ENCODE results near the gene ATP1B2. TPM values are rescaled to one million over a fixed set of nuclear protein-coding genes. Genes with fewer than 3 reads are reported as not detected.

Gene ATP1B2
- total and polyA plus RNA-seq, 9 of the 15 experiments (the other 6 are each of a cell fraction or from before 2014, with no cell fraction given): 0.23 to 6.0 (median 0.99) TPM

DNA sequence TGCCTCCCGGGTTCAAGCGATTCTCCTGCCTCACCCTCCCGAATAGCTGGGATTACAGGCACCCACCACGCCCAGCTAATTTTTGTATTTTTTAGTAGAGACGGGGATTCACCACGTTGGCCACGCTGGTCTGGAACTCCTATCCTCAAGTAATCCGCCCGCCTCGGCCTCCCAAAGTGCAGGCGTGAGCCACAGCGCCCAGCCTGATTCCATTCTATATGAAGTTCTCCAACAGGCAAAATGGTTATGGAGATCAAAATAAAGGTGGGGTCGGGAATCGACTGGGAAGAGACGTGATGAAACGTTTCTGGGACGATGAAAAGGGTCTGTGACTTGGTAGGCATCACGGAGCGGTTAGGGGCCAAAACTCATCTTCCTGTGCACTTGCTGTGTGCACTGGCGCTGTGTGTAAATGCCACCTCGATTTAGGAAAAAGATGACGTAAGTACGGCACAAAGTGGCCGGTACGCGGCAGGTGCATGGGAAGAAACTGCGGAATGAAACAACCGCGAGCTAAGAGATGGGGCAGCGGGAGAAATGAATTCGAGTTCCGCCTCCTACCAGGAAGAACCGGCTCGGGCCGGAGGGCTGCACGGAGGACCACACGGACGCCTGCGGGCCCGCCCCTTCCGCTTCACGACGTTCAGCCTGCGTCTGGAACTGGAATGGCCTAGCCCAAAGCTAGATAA lies 35.0 kb downstream of the ATP1B2 start (continued):
- TF ChIP-seq, protein P1, sequence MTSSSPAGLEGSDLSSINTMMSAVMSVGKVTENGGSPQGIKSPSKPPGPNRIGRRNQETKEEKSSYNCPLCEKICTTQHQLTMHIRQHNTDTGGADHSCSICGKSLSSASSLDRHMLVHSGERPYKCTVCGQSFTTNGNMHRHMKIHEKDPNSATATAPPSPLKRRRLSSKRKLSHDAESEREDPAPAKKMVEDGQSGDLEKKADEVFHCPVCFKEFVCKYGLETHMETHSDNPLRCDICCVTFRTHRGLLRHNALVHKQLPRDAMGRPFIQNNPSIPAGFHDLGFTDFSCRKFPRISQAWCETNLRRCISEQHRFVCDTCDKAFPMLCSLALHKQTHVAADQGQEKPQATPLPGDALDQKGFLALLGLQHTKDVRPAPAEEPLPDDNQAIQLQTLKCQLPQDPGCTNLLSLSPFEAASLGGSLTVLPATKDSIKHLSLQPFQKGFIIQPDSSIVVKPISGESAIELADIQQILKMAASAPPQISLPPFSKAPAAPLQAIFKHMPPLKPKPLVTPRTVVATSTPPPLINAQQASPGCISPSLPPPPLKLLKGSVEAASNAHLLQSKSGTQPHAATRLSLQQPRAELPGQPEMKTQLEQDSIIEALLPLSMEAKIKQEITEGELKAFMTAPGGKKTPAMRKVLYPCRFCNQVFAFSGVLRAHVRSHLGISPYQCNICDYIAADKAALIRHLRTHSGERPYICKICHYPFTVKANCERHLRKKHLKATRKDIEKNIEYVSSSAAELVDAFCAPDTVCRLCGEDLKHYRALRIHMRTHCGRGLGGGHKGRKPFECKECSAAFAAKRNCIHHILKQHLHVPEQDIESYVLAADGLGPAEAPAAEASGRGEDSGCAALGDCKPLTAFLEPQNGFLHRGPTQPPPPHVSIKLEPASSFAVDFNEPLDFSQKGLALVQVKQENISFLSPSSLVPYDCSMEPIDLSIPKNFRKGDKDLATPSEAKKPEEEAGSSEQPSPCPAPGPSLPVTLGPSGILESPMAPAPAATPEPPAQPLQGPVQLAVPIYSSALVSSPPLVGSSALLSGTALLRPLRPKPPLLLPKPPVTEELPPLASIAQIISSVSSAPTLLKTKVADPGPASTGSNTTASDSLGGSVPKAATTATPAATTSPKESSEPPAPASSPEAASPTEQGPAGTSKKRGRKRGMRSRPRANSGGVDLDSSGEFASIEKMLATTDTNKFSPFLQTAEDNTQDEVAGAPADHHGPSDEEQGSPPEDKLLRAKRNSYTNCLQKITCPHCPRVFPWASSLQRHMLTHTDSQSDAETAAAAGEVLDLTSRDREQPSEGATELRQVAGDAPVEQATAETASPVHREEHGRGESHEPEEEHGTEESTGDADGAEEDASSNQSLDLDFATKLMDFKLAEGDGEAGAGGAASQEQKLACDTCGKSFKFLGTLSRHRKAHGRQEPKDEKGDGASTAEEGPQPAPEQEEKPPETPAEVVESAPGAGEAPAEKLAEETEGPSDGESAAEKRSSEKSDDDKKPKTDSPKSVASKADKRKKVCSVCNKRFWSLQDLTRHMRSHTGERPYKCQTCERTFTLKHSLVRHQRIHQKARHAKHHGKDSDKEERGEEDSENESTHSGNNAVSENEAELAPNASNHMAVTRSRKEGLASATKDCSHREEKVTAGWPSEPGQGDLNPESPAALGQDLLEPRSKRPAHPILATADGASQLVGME (CRISPR knock-in tag; IDR thresholded peaks at IDR 0.05): no peak
- TF ChIP-seq MAZ (CRISPR knock-in tag; conservative IDR thresholded peaks at IDR 0.05 in 1 of 2, IDR thresholded peaks at IDR 0.05 in 1 of 2) (peak in 1 of 2 experiments; percentile 6; a peak in 1 of 4 replicates), ZNF134 (CRISPR knock-in tag; conservative IDR thresholded peaks at IDR 0.05) (no peak), HDAC1 (IDR thresholded peaks at IDR 0.05) (no peak), ZNF133 (CRISPR knock-in tag; IDR thresholded peaks at IDR 0.05) (no peak), POLR3A (IDR thresholded peaks at IDR 0.05; ENCODE audit: borderline replicate concordance, extremely low read depth, insufficient read depth, insufficient read length) (no peak), SMC3 (conservative IDR thresholded peaks at IDR 0.05; ENCODE audit: insufficient read depth, low read depth, low read length) (no peak), FIP1L1 (IDR thresholded peaks at IDR 0.05; ENCODE audit: low read depth, low read length, poor library complexity, severe bottlenecking) (no peak), CHD2 (IDR thresholded peaks at IDR 0.05; ENCODE audit: low read depth, low read length) (no peak)
- TF ChIP-seq, protein P2, sequence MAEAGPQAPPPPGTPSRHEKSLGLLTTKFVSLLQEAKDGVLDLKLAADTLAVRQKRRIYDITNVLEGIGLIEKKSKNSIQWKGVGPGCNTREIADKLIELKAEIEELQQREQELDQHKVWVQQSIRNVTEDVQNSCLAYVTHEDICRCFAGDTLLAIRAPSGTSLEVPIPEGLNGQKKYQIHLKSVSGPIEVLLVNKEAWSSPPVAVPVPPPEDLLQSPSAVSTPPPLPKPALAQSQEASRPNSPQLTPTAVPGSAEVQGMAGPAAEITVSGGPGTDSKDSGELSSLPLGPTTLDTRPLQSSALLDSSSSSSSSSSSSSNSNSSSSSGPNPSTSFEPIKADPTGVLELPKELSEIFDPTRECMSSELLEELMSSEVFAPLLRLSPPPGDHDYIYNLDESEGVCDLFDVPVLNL (CRISPR knock-in tag; IDR thresholded peaks at IDR 0.05; ENCODE audit: low read depth): peak; percentile 80; the same call in 1 of the 2 replicates
- TF ChIP-seq, protein P3, sequence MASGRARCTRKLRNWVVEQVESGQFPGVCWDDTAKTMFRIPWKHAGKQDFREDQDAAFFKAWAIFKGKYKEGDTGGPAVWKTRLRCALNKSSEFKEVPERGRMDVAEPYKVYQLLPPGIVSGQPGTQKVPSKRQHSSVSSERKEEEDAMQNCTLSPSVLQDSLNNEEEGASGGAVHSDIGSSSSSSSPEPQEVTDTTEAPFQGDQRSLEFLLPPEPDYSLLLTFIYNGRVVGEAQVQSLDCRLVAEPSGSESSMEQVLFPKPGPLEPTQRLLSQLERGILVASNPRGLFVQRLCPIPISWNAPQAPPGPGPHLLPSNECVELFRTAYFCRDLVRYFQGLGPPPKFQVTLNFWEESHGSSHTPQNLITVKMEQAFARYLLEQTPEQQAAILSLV (tag; IDR thresholded peaks at IDR 0.05): no peak
- TF ChIP-seq, protein P4, sequence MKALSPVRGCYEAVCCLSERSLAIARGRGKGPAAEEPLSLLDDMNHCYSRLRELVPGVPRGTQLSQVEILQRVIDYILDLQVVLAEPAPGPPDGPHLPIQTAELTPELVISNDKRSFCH (CRISPR knock-in tag; IDR thresholded peaks at IDR 0.05): no peak
- TF ChIP-seq, protein P4 (tag; IDR thresholded peaks at IDR 0.05): no peak
- TF ChIP-seq, protein P5, sequence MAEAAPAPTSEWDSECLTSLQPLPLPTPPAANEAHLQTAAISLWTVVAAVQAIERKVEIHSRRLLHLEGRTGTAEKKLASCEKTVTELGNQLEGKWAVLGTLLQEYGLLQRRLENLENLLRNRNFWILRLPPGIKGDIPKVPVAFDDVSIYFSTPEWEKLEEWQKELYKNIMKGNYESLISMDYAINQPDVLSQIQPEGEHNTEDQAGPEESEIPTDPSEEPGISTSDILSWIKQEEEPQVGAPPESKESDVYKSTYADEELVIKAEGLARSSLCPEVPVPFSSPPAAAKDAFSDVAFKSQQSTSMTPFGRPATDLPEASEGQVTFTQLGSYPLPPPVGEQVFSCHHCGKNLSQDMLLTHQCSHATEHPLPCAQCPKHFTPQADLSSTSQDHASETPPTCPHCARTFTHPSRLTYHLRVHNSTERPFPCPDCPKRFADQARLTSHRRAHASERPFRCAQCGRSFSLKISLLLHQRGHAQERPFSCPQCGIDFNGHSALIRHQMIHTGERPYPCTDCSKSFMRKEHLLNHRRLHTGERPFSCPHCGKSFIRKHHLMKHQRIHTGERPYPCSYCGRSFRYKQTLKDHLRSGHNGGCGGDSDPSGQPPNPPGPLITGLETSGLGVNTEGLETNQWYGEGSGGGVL (CRISPR knock-in tag; IDR thresholded peaks at IDR 0.05): no peak
